NCI-H1417 (cell line): Measurements from ENCODE around the gene CFLAR.
"Not testable (repeated sequence)": the region's sequence is repeated elsewhere in the genome, so short reads cannot be mapped to it uniquely, and the experiment has no call there.

Source experiments
- DNase-seq, 3 experiments: peaks; one replicate each; lab custom pipeline; 2025; lab: John Stamatoyannopoulos, UW

The CFLAR gene

GRCh38 chr2:201149064-201149820, 33.3 kb downstream of the CFLAR start:
- DNase-seq = no peak

- DNase-seq = not testable (repeated sequence)
Measured at GRCh38 chr2:201149821-201150165, 33.8 kb downstream of the CFLAR start.

- no peak for DNase-seq
Measured at GRCh38 chr2:201150454-201151020, 34.6 kb downstream of the CFLAR start.

GRCh38 chr2:201151127-201151981, 35.4 kb downstream of the CFLAR start:
- no peak for DNase-seq

GRCh38 chr2:201152517-201152916, 36.6 kb downstream of the CFLAR start:
- no peak for DNase-seq

- DNase-seq = peak in 1 of 3 experiments; percentile 17
Measured at GRCh38 chr2:201152999-201153815, 37.2 kb downstream of the CFLAR start.

- DNase-seq = no peak
Measured at GRCh38 chr2:201154615-201155399, 38.8 kb downstream of the CFLAR start.

GRCh38 chr2:201156036-201156435, 40.1 kb downstream of the CFLAR start:
- no peak for DNase-seq

- no peak for DNase-seq
Measured at GRCh38 chr2:201156640-201157039, 40.7 kb downstream of the CFLAR start.

GRCh38 chr2:201157694-201158093, 41.7 kb downstream of the CFLAR start:
- no peak for DNase-seq

- peak; percentile 4 to 70 (median 25) for DNase-seq
Measured at GRCh38 chr2:201158111-201158929, 42.4 kb downstream of the CFLAR start.

- no peak for DNase-seq
Measured at GRCh38 chr2:201164166-201164565, 48.2 kb downstream of the CFLAR start.

GRCh38 chr2:201167546-201167945, 51.6 kb downstream of the CFLAR start:
- DNase-seq = no peak

- not testable (repeated sequence) for DNase-seq
Measured at GRCh38 chr2:201168496-201168895, 52.5 kb downstream of the CFLAR start.

- peak in 1 of 3 experiments; percentile 2 for DNase-seq
Measured at GRCh38 chr2:201171259-201171814, 55.4 kb downstream of the CFLAR start.

- no peak for DNase-seq
Measured at GRCh38 chr2:201172279-201172678, 56.3 kb downstream of the CFLAR start.

GRCh38 chr2:201174687-201175086, 58.7 kb downstream of the CFLAR start:
- no peak for DNase-seq

- DNase-seq = peak in 1 of 3 experiments; percentile 19
Measured at GRCh38 chr2:201176081-201176481, 60.1 kb downstream of the CFLAR start.

GRCh38 chr2:201180010-201180409, 64.0 kb downstream of the CFLAR start:
- DNase-seq = no peak
